Measurements from ENCODE around the gene PRDM16. TPM values are rescaled to one million over a fixed set of nuclear protein-coding genes. Genes with fewer than 3 reads are reported as not detected.

Gene PRDM16
- total RNA-seq, 1 donor from 2014 or later, result not detected

- no peak overlapping the region for H3K27ac Mint-ChIP-seq
- no peaks in the 10 kb centered on the region for H3K27me3 Mint-ChIP-seq (ENCODE audit: low read depth)
- intact Hi-C loops (cut with micrococcal nuclease), result no loop called here
- no peaks in the 10 kb centered on the region for H3K4me1 Mint-ChIP-seq (ENCODE audit: low read depth)
- H3K9me3 Mint-ChIP-seq, result no peaks in the 10 kb centered on the region
- no peak for DNase-seq (ENCODE audit: low spot score)
- H3K36me3 Mint-ChIP-seq (ENCODE audit: low read depth), result no peaks in the 10 kb centered on the region
- H3K4me3 Mint-ChIP-seq (ENCODE audit: low read depth), result no peak overlapping the region
These were observed 356.6 kb downstream of the PRDM16 start for GRCh38 chr1:3425486-3426215.

GRCh38 chr1:3426956-3427535 is 358.0 kb downstream of the PRDM16 start:
- Mint-ChIP-seq H3K27ac (no peak overlapping the region), H3K4me3 (ENCODE audit: low read depth) (no peak overlapping the region), H3K4me1 (ENCODE audit: low read depth) (no peaks in the 10 kb centered on the region), H3K27me3 (ENCODE audit: low read depth) (no peaks in the 10 kb centered on the region), H3K9me3 (no peaks in the 10 kb centered on the region), H3K36me3 (ENCODE audit: low read depth) (no peaks in the 10 kb centered on the region)
- intact Hi-C loops (cut with micrococcal nuclease), result no loop called here
- no peak for DNase-seq (ENCODE audit: low spot score)

- H3K36me3 Mint-ChIP-seq (ENCODE audit: low read depth), result no peaks in the 10 kb centered on the region
- no peaks in the 10 kb centered on the region for H3K9me3 Mint-ChIP-seq
- no peaks in the 10 kb centered on the region for H3K4me1 Mint-ChIP-seq (ENCODE audit: low read depth)
- intact Hi-C loops (cut with micrococcal nuclease), result no loop called here
- no peaks in the 10 kb centered on the region for H3K27me3 Mint-ChIP-seq (ENCODE audit: low read depth)
- no peak overlapping the region for H3K4me3 Mint-ChIP-seq (ENCODE audit: low read depth)
- DNase-seq (ENCODE audit: low spot score), result no peak
- H3K27ac Mint-ChIP-seq, result no peak overlapping the region
These were observed 359.0 kb downstream of the PRDM16 start for GRCh38 chr1:3427711-3428704.

- Mint-ChIP-seq H3K27ac (no peak overlapping the region), H3K4me1 (ENCODE audit: low read depth) (no peaks in the 10 kb centered on the region), H3K4me3 (ENCODE audit: low read depth) (no peak overlapping the region), H3K9me3 (no peaks in the 10 kb centered on the region), H3K36me3 (ENCODE audit: low read depth) (no peaks in the 10 kb centered on the region), H3K27me3 (ENCODE audit: low read depth) (no peaks in the 10 kb centered on the region)
- DNase-seq (ENCODE audit: low spot score), result no peak
- intact Hi-C loops (cut with micrococcal nuclease), result no loop called here
These were observed 359.9 kb downstream of the PRDM16 start for GRCh38 chr1:3428899-3429298.

GRCh38 chr1:3429320-3429719 is 360.3 kb downstream of the PRDM16 start:
- intact Hi-C loops (cut with micrococcal nuclease), result no loop called here
- H3K9me3 Mint-ChIP-seq, result no peaks in the 10 kb centered on the region
- H3K27ac Mint-ChIP-seq, result no peak overlapping the region
- no peaks in the 10 kb centered on the region for H3K4me1 Mint-ChIP-seq (ENCODE audit: low read depth)
- no peaks in the 10 kb centered on the region for H3K36me3 Mint-ChIP-seq (ENCODE audit: low read depth)
- H3K27me3 Mint-ChIP-seq (ENCODE audit: low read depth), result no peaks in the 10 kb centered on the region
- no peak for DNase-seq (ENCODE audit: low spot score)
- no peak overlapping the region for H3K4me3 Mint-ChIP-seq (ENCODE audit: low read depth)

GRCh38 chr1:3429766-3430165 is 360.8 kb downstream of the PRDM16 start:
- Mint-ChIP-seq H3K4me1 (ENCODE audit: low read depth) (no peaks in the 10 kb centered on the region), H3K27ac (no peak overlapping the region), H3K4me3 (ENCODE audit: low read depth) (no peak overlapping the region), H3K9me3 (no peaks in the 10 kb centered on the region), H3K27me3 (ENCODE audit: low read depth) (no peaks in the 10 kb centered on the region), H3K36me3 (ENCODE audit: low read depth) (no peaks in the 10 kb centered on the region)
- no peak for DNase-seq (ENCODE audit: low spot score)
- intact Hi-C loops (cut with micrococcal nuclease), result no loop called here

- H3K27me3 Mint-ChIP-seq (ENCODE audit: low read depth), result no peaks in the 10 kb centered on the region
- H3K9me3 Mint-ChIP-seq, result no peaks in the 10 kb centered on the region
- H3K4me1 Mint-ChIP-seq (ENCODE audit: low read depth), result no peaks in the 10 kb centered on the region
- H3K27ac Mint-ChIP-seq, result no peak overlapping the region
- no peak for DNase-seq (ENCODE audit: low spot score)
- H3K36me3 Mint-ChIP-seq (ENCODE audit: low read depth), result no peaks in the 10 kb centered on the region
- H3K4me3 Mint-ChIP-seq (ENCODE audit: low read depth), result no peak overlapping the region
- intact Hi-C loops (cut with micrococcal nuclease), result no loop called here
These were observed 361.4 kb downstream of the PRDM16 start for GRCh38 chr1:3430406-3430805.

GRCh38 chr1:3430820-3431219 is 361.8 kb downstream of the PRDM16 start:
- no peak overlapping the region for H3K27ac Mint-ChIP-seq
- no peak for DNase-seq (ENCODE audit: low spot score)
- no peaks in the 10 kb centered on the region for H3K36me3 Mint-ChIP-seq (ENCODE audit: low read depth)
- intact Hi-C loops (cut with micrococcal nuclease), result no loop called here
- no peaks in the 10 kb centered on the region for H3K9me3 Mint-ChIP-seq
- H3K4me1 Mint-ChIP-seq (ENCODE audit: low read depth), result no peaks in the 10 kb centered on the region
- no peak overlapping the region for H3K4me3 Mint-ChIP-seq (ENCODE audit: low read depth)
- H3K27me3 Mint-ChIP-seq (ENCODE audit: low read depth), result no peaks in the 10 kb centered on the region

GRCh38 chr1:3431266-3431665 is 362.3 kb downstream of the PRDM16 start:
- no peak overlapping the region for H3K4me3 Mint-ChIP-seq (ENCODE audit: low read depth)
- no peaks in the 10 kb centered on the region for H3K9me3 Mint-ChIP-seq
- no peaks in the 10 kb centered on the region for H3K4me1 Mint-ChIP-seq (ENCODE audit: low read depth)
- no peaks in the 10 kb centered on the region for H3K27me3 Mint-ChIP-seq (ENCODE audit: low read depth)
- H3K36me3 Mint-ChIP-seq (ENCODE audit: low read depth), result no peaks in the 10 kb centered on the region
- no peak overlapping the region for H3K27ac Mint-ChIP-seq
- intact Hi-C loops (cut with micrococcal nuclease), result no loop called here
- no peak for DNase-seq (ENCODE audit: low spot score)

GRCh38 chr1:3431686-3432085 is 362.7 kb downstream of the PRDM16 start:
- Mint-ChIP-seq H3K27me3 (ENCODE audit: low read depth) (no peaks in the 10 kb centered on the region), H3K36me3 (ENCODE audit: low read depth) (no peaks in the 10 kb centered on the region), H3K9me3 (no peaks in the 10 kb centered on the region), H3K4me3 (ENCODE audit: low read depth) (no peak overlapping the region), H3K27ac (no peak overlapping the region), H3K4me1 (ENCODE audit: low read depth) (no peaks in the 10 kb centered on the region)
- intact Hi-C loops (cut with micrococcal nuclease), result no loop called here
- no peak for DNase-seq (ENCODE audit: low spot score)

- H3K4me1 Mint-ChIP-seq (ENCODE audit: low read depth), result no peaks in the 10 kb centered on the region
- no peak overlapping the region for H3K4me3 Mint-ChIP-seq (ENCODE audit: low read depth)
- no peak overlapping the region for H3K27ac Mint-ChIP-seq
- DNase-seq (ENCODE audit: low spot score), result no peak
- intact Hi-C loops (cut with micrococcal nuclease), result no loop called here
- H3K36me3 Mint-ChIP-seq (ENCODE audit: low read depth), result no peaks in the 10 kb centered on the region
- H3K27me3 Mint-ChIP-seq (ENCODE audit: low read depth), result no peaks in the 10 kb centered on the region
- H3K9me3 Mint-ChIP-seq, result no peaks in the 10 kb centered on the region
These were observed 363.3 kb downstream of the PRDM16 start for GRCh38 chr1:3432306-3432705.

GRCh38 chr1:3433076-3433475 is 364.1 kb downstream of the PRDM16 start:
- H3K9me3 Mint-ChIP-seq, result no peaks in the 10 kb centered on the region
- H3K4me1 Mint-ChIP-seq (ENCODE audit: low read depth), result no peaks in the 10 kb centered on the region
- H3K27ac Mint-ChIP-seq, result no peak overlapping the region
- no peak for DNase-seq (ENCODE audit: low spot score)
- no peaks in the 10 kb centered on the region for H3K36me3 Mint-ChIP-seq (ENCODE audit: low read depth)
- intact Hi-C loops (cut with micrococcal nuclease), result no loop called here
- no peaks in the 10 kb centered on the region for H3K27me3 Mint-ChIP-seq (ENCODE audit: low read depth)
- no peak overlapping the region for H3K4me3 Mint-ChIP-seq (ENCODE audit: low read depth)

All from activated T-helper 2 cell treated with anti-CD3 and anti-CD28 coated beads, Interferon-gamma antibody, Interleukin-2, Interleukin-4, amounts not matched to agents 10 μg/mL and 5 μg/mL and 100 μg/mL, durations not matched to agents 14 hours and 24 hours and 36 hours (primary cell).